Measurements from ENCODE around the gene MPP7. TPM values are rescaled to one million over a fixed set of nuclear protein-coding genes. Genes with fewer than 3 reads are reported as not detected.
"Not testable (repeated sequence)": the region's sequence is repeated elsewhere in the genome, so short reads cannot be mapped to it uniquely, and the experiment has no call there.

The MPP7 gene
- total RNA-seq, 3 donors from 2014 or later (not counting 1 experiment from before 2014, with no cell fraction given): 11.5 to 21.0 (median 19.1) TPM

DNA sequence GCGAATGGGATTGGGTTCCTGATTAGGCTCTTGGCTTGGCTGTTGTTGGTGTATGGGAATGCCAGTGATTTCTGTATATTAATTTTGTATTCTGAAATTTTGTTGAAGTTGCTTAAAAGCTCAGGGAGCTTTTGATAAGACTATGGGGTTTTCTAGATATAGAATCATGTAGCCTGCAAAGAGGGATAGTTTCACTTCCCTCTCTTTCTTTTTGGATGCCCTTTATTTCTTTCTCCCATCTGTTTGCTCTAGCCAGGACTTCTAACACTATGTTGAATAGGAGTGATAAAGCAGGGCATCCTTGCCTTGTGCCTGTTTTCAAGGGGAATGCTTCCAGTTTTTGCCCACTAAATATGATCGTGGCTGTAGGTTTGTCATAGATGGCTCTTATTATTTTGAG, 40.4 kb upstream of the MPP7 start:
- no peak for ATAC-seq
- H3K4me3 Mint-ChIP-seq: no peak overlapping the region
- Histone ChIP-seq H3K36me3 (ENCODE audit: control insufficient read depth, insufficient read depth, low read length) (no peaks in the 10 kb centered on the region), H3K4me1 (ENCODE audit: control insufficient read depth, insufficient read depth, low read length) (no peaks in the 10 kb centered on the region), H3K9me3 (ENCODE audit: control insufficient read depth, insufficient read depth, low read length) (peaks cover 9% of the 10 kb centered on the region), H3K27ac (ENCODE audit: low read length) (no peak overlapping the region), H3K27me3 (ENCODE audit: control insufficient read depth, insufficient read depth, low read length) (no peaks in the 10 kb centered on the region), H3K4me3 (ENCODE audit: low read length) (no peak overlapping the region)
- TF ChIP-seq, protein P1, sequence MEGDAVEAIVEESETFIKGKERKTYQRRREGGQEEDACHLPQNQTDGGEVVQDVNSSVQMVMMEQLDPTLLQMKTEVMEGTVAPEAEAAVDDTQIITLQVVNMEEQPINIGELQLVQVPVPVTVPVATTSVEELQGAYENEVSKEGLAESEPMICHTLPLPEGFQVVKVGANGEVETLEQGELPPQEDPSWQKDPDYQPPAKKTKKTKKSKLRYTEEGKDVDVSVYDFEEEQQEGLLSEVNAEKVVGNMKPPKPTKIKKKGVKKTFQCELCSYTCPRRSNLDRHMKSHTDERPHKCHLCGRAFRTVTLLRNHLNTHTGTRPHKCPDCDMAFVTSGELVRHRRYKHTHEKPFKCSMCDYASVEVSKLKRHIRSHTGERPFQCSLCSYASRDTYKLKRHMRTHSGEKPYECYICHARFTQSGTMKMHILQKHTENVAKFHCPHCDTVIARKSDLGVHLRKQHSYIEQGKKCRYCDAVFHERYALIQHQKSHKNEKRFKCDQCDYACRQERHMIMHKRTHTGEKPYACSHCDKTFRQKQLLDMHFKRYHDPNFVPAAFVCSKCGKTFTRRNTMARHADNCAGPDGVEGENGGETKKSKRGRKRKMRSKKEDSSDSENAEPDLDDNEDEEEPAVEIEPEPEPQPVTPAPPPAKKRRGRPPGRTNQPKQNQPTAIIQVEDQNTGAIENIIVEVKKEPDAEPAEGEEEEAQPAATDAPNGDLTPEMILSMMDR (IDR thresholded peaks at IDR 0.05): no peak
- no peaks in the 10 kb centered on the region for H3K4me1 Mint-ChIP-seq
- no peak overlapping the region for H3K27ac Mint-ChIP-seq
- intact Hi-C loops (cut with micrococcal nuclease): no loop called here
- peaks cover 5 to 7% of the 10 kb centered on the region in 2 donors for H3K9me3 Mint-ChIP-seq
- H3K27me3 Mint-ChIP-seq (ENCODE audit: low read depth in 2 of 2): peaks cover 0 to 9% of the 10 kb centered on the region in 2 donors
- DNase-seq: no peak
- H3K36me3 Mint-ChIP-seq: peaks cover 17% of the 10 kb centered on the region
- WGBS (ENCODE audit: insufficient coverage): 84% methylated on average over 2 of the region's 2 CpGs

DNA sequence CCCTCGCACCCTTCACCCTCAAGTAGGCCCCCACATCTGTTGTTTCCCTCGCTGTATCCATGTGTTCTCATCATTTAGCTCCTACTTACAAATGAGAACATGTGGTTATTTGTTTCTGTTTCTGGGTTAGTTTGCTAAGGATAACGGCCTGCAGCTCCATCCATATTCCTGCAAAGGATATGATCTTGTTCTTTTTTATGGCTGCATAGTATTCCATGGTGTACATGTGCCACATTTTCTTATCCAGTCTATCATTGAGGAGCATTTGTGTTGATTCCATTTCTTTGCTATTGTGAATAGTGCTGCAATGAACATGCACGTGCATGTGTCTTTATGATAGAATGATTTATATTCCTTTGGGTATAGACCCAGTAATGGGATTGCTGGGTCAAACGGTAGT, 38.8 kb upstream of the MPP7 start:
- H3K4me3 ChIP-seq (ENCODE audit: low read length); H3K4me1 ChIP-seq (ENCODE audit: control insufficient read depth, insufficient read depth, low read length); H3K36me3 ChIP-seq (ENCODE audit: control insufficient read depth, insufficient read depth, low read length); H3K36me3 Mint-ChIP-seq; intact Hi-C loops (cut with micrococcal nuclease); H3K9me3 ChIP-seq (ENCODE audit: control insufficient read depth, insufficient read depth, low read length); H3K27me3 Mint-ChIP-seq (ENCODE audit: low read depth in 2 of 2); DNase-seq; H3K4me3 Mint-ChIP-seq; ATAC-seq; H3K27me3 ChIP-seq (ENCODE audit: control insufficient read depth, insufficient read depth, low read length); H3K27ac Mint-ChIP-seq; H3K4me1 Mint-ChIP-seq; H3K9me3 Mint-ChIP-seq; H3K27ac ChIP-seq (ENCODE audit: low read length): not testable (repeated sequence)
- 91% methylated on average over 4 of the region's 5 CpGs for WGBS (ENCODE audit: insufficient coverage)

DNA sequence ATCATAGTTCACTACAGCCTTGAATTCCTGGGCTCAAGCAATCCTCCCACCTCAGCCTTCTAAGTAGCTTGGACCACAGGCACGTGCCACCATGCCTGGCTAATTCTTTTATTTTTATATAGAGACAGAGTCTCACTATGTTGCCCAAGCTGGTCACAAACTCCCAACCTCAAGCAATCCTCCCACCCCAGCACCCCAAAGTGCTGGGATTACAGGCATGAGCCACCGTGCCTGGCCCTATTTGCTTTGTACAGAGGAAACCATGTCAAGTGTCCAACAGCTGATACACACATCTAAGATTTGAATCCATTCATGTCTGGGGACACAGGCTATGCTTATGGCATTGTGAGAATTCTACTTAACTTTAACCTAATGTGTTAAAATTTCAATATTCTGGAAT, 29.9 kb upstream of the MPP7 start:
- Mint-ChIP-seq H3K4me1 (peaks cover 57 to 62% of the 10 kb centered on the region in 2 donors), H3K27me3 (ENCODE audit: low read depth in 2 of 2) (no peaks in the 10 kb centered on the region), H3K36me3 (peaks cover 7% of the 10 kb centered on the region), H3K9me3 (peaks cover 0 to 2% of the 10 kb centered on the region in 2 donors), H3K4me3 (peak overlapping the region; percentile 69), H3K27ac (peak overlapping the region; percentile 95 to 100)
- Histone ChIP-seq H3K4me3 (ENCODE audit: low read length) (no peak overlapping the region), H3K36me3 (ENCODE audit: control insufficient read depth, insufficient read depth, low read length) (no peaks in the 10 kb centered on the region), H3K27ac (ENCODE audit: low read length) (peak overlapping the region; percentile 97), H3K4me1 (ENCODE audit: control insufficient read depth, insufficient read depth, low read length) (peaks cover 57% of the 10 kb centered on the region), H3K9me3 (ENCODE audit: control insufficient read depth, insufficient read depth, low read length) (no peaks in the 10 kb centered on the region), H3K27me3 (ENCODE audit: control insufficient read depth, insufficient read depth, low read length) (no peaks in the 10 kb centered on the region)
- TF ChIP-seq, protein P1 (IDR thresholded peaks at IDR 0.05): no peak
- intact Hi-C loops (cut with micrococcal nuclease): loop anchor here (5.0 kb wide), 1 partner anchor 1845 kb away; no protein-coding TSS in a partner anchor
- DNase-seq: peak in 1 of 2 donors; percentile 51
- WGBS (ENCODE audit: insufficient coverage): 57% methylated on average over 2 of the region's 2 CpGs
- ATAC-seq: no peak

DNA sequence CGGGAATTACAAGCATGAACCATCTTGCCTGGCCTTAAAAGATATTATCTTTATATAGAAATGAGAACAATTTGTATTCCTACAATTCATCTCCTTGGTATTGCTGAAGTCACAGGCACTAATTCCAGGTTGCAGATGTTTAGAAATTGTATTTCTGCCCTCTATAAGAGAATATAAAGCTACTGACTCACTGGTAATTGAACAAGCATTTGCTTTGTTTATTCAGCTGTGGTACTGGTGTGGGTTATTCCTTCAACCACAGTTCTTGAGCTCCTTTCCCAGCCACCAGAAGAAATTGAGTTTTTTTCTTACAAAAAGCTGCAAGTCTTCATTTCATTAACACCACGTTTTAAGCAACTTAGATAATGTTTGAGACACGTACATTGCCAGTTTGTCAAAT, 29.0 kb upstream of the MPP7 start:
- H3K27me3 ChIP-seq (ENCODE audit: control insufficient read depth, insufficient read depth, low read length): no peaks in the 10 kb centered on the region
- Mint-ChIP-seq H3K9me3 (peaks cover 0 to 2% of the 10 kb centered on the region in 2 donors), H3K27me3 (ENCODE audit: low read depth in 2 of 2) (no peaks in the 10 kb centered on the region), H3K27ac (peak overlapping the region; percentile 95 to 100), H3K36me3 (peaks cover 7% of the 10 kb centered on the region), H3K4me1 (peaks cover 55 to 58% of the 10 kb centered on the region in 2 donors), H3K4me3 (peak overlapping the region; percentile 69)
- peaks cover 58% of the 10 kb centered on the region for H3K4me1 ChIP-seq (ENCODE audit: control insufficient read depth, insufficient read depth, low read length)
- no peak for ATAC-seq
- H3K4me3 ChIP-seq (ENCODE audit: low read length): no peak overlapping the region
- no peaks in the 10 kb centered on the region for H3K9me3 ChIP-seq (ENCODE audit: control insufficient read depth, insufficient read depth, low read length)
- peak overlapping the region; percentile 97 for H3K27ac ChIP-seq (ENCODE audit: low read length)
- DNase-seq: peak in 1 of 2 donors; percentile 55
- TF ChIP-seq, protein P1 (IDR thresholded peaks at IDR 0.05): no peak
- H3K36me3 ChIP-seq (ENCODE audit: control insufficient read depth, insufficient read depth, low read length): no peaks in the 10 kb centered on the region
- 50% methylated on average over 2 of the region's 3 CpGs for WGBS (ENCODE audit: insufficient coverage)
- intact Hi-C loops (cut with micrococcal nuclease): loop anchor here (5.0 kb wide), 1 partner anchor 1845 kb away; no protein-coding TSS in a partner anchor

All from natural killer cell (primary cell).